ENCODE measurements around the gene DDIT3. TPM values are rescaled to one million over a fixed set of nuclear protein-coding genes. Genes with fewer than 3 reads are reported as not detected.

The DDIT3 gene
- total and polyA plus RNA-seq, 2 of the 13 experiments (the other 11 are each of a cell fraction or from before 2014, with no cell fraction given) = 27.5 to 48.7 TPM

DNA sequence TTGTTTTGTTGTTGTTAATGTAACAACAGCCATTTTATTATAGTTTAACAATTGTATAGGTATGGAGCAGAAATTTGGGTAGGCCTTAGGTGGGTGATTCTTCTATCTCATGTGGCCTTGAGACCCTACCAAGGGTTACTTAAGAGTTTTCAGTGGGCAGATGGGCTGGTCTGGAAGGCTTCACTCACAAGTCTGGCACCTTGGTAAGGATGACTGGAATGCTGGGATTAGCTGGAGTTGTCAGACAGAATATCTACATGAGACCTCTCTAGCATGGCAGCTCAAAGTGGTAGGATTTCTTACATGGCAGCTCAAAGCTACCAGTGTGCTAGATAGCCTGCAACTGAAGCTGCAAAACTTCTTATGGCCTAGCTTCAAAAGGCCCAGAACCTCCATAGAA is 34.6 kb downstream of the DDIT3 start:
- H3K79me2 ChIP-seq (ENCODE audit: insufficient read depth, low read length) = peaks cover 23% of the 10 kb centered on the region
- FAIRE-seq = no peak
- ChIA-PET CTCF (ENCODE audit: low intra/inter-chr PET ratio, low total read pairs) (no interaction called here), POLR2A (interaction anchor here (0.7 to 1.0 kb wide), 2 partner anchors 32 to 35 kb away, joined by 3 read pairs; partner anchors contain the start of gene DDIT3)
- ATAC-seq = no peak
- peaks cover 9 to 17% of the 10 kb centered on the region in 2 experiments; a peak in 4 of 5 replicates for H3K36me3 ChIP-seq (replicated peaks in 1 of 2; ENCODE audit: control insufficient read depth in 1 of 2, insufficient read depth in 2 of 2, low read length in 2 of 2)
- intact Hi-C loops (cut with micrococcal nuclease; ENCODE audit: unreplicated experiment) = loop anchor here (2.0 kb wide), 1 partner anchor 23 kb away; no protein-coding TSS in a partner anchor
- in situ Hi-C loops (cut with HindIII; ENCODE audit: extremely low pct_ligation_motif_present, low pct_unique_long_range_greater_than_20kb) = no loop called here
- no peak for DNase-seq (ENCODE audit: low spot score)
- no peaks in the 10 kb centered on the region for H3K9me3 ChIP-seq (ENCODE audit: low read length)
- H3K9ac ChIP-seq (ENCODE audit: insufficient read depth, low read depth, low read length) = no peak overlapping the region
- H3K27ac ChIP-seq (ENCODE audit: extremely low read length, insufficient read depth, low read length) = no peak overlapping the region
- H3K27me3 ChIP-seq (ENCODE audit: control insufficient read depth in 1 of 2, insufficient read depth in 2 of 2, low read length in 2 of 2) = peaks cover 0 to 6% of the 10 kb centered on the region in 2 experiments; a peak in 1 of 5 replicates
- TF ChIP-seq ZNF709 (CRISPR knock-in tag; IDR thresholded peaks at IDR 0.05) (no peak), NAIF1 (CRISPR knock-in tag; IDR thresholded peaks at IDR 0.05; ENCODE audit: borderline replicate concordance) (no peak), NCOA1 (CRISPR knock-in tag; IDR thresholded peaks at IDR 0.05) (no peak), ARID2 (CRISPR knock-in tag; IDR thresholded peaks at IDR 0.05; ENCODE audit: borderline replicate concordance) (no peak), ZMYM2 (CRISPR knock-in tag; IDR thresholded peaks at IDR 0.05) (no peak), HOXD1 (CRISPR knock-in tag; IDR thresholded peaks at IDR 0.05) (no peak), NFE2 (CRISPR knock-in tag; IDR thresholded peaks at IDR 0.05) (no peak), MYC (CRISPR knock-in tag; IDR thresholded peaks at IDR 0.05; ENCODE audit: borderline replicate concordance) (no peak), ZNF274 (CRISPR knock-in tag; IDR thresholded peaks at IDR 0.05) (no peak), ZNF225 (CRISPR knock-in tag; IDR thresholded peaks at IDR 0.05) (no peak), U2AF1 (optimal IDR thresholded peaks at IDR 0.05; ENCODE audit: low read depth, low read length) (no peak), ZNF564 (CRISPR knock-in tag; IDR thresholded peaks at IDR 0.05) (no peak), ZNF367 (CRISPR knock-in tag; IDR thresholded peaks at IDR 0.05; ENCODE audit: borderline replicate concordance) (no peak)
- TF ChIP-seq, protein P1, sequence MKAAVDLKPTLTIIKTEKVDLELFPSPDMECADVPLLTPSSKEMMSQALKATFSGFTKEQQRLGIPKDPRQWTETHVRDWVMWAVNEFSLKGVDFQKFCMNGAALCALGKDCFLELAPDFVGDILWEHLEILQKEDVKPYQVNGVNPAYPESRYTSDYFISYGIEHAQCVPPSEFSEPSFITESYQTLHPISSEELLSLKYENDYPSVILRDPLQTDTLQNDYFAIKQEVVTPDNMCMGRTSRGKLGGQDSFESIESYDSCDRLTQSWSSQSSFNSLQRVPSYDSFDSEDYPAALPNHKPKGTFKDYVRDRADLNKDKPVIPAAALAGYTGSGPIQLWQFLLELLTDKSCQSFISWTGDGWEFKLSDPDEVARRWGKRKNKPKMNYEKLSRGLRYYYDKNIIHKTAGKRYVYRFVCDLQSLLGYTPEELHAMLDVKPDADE (CRISPR knock-in tag; IDR thresholded peaks at IDR 0.05) = no peak
- TF ChIP-seq, protein P2, sequence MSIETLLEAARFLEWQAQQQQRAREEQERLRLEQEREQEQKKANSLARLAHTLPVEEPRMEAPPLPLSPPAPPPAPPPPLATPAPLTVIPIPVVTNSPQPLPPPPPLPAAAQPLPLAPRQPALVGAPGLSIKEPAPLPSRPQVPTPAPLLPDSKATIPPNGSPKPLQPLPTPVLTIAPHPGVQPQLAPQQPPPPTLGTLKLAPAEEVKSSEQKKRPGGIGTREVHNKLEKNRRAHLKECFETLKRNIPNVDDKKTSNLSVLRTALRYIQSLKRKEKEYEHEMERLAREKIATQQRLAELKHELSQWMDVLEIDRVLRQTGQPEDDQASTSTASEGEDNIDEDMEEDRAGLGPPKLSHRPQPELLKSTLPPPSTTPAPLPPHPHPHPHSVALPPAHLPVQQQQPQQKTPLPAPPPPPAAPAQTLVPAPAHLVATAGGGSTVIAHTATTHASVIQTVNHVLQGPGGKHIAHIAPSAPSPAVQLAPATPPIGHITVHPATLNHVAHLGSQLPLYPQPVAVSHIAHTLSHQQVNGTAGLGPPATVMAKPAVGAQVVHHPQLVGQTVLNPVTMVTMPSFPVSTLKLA (IDR thresholded peaks at IDR 0.05) = no peak
- TF ChIP-seq, protein P3, sequence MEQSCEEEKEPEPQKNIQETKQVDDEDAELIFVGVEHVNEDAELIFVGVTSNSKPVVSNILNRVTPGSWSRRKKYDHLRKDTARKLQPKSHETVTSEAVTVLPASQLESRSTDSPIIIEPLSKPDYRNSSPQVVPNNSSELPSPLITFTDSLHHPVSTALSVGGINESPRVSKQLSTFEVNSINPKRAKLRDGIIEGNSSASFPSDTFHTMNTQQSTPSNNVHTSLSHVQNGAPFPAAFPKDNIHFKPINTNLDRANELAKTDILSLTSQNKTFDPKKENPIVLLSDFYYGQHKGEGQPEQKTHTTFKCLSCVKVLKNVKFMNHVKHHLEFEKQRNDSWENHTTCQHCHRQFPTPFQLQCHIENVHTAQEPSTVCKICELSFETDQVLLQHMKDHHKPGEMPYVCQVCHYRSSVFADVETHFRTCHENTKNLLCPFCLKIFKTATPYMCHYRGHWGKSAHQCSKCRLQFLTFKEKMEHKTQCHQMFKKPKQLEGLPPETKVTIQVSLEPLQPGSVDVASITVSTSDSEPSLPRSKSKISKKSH (CRISPR knock-in tag; IDR thresholded peaks at IDR 0.05; ENCODE audit: borderline replicate concordance) = no peak
- no peak overlapping the region for H2AFZ ChIP-seq (ENCODE audit: low read length)
- H3K4me1 ChIP-seq (ENCODE audit: insufficient read depth, low read length) = peaks cover 23% of the 10 kb centered on the region
- no TSS peak for BruUV-seq (replicated peaks)
- H3K4me3 ChIP-seq (replicated peaks in 1 of 3; ENCODE audit: insufficient read depth in 1 of 3, low read depth in 2 of 3, low read length in 3 of 3) = no peak overlapping the region
- peaks cover 4% of the 10 kb centered on the region; the same call in 1 of the 2 replicates for H4K20me1 ChIP-seq (ENCODE audit: insufficient read depth, low read length)
- no peak overlapping the region for H3K4me2 ChIP-seq (ENCODE audit: low read depth, low read length)

All from HepG2 (cell line).